SU-DHL-6 (cell line): Measurements from ENCODE around the gene MBP.

Experiments
- EZH2phosphoT487 ChIP-seq: fragments of 200-600 bp; sonication (generic), shearing (Covaris generic); conservative IDR thresholded peaks from 2 replicates; pipeline ENCODE4 v1.6.1; 2018; ENCODE audit warnings: mild to moderate bottlenecking, antibody characterized with exemption, low read length, moderate library complexity, mixed read lengths
- TF ChIP-seq, protein P1 (sequence below): fragments of 200-600 bp; sonication (generic); IDR thresholded peaks from one replicate; pipeline ENCODE4 v1.5.1; 2017; ENCODE audit warnings: antibody characterized with exemption, mild to moderate bottlenecking, low read length, moderate library complexity; ENCODE audit not compliant: insufficient read depth, poor library complexity, severe bottlenecking

DNA sequence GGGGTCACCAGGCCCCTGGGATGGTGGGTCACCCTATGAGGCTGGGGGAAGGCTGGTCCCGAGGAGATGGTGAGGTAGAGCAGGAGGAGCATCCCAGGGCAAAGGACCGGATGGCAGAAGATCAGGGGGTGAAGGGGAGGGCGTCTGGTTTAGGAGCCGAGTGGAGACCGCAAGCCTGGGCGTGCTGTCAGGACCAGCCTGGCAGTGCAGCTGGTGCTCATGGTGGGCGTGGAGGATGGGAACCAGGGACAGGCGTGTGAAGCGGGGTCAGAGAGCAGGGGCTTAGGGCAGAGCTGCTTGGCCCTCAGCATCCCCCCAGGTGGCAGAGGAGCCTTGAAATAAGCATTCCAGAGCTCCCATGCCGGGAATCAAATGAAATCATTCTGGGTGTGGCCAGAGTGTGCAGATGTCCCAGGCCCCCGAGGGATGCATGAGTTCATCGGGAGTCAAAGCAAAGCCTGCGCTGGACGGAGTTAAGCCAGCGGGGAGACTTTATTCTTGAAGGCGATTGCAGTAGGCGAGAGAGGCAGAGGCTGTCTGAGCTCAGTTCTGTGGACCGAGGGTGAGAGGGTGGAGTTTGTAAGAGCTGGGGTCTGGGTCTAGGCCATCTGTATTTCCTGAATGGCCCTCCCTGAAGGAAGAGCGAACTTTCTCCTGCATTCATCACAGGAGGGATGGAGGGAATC, 33.1 kb upstream of the MBP start:
- TF ChIP-seq, protein P1, sequence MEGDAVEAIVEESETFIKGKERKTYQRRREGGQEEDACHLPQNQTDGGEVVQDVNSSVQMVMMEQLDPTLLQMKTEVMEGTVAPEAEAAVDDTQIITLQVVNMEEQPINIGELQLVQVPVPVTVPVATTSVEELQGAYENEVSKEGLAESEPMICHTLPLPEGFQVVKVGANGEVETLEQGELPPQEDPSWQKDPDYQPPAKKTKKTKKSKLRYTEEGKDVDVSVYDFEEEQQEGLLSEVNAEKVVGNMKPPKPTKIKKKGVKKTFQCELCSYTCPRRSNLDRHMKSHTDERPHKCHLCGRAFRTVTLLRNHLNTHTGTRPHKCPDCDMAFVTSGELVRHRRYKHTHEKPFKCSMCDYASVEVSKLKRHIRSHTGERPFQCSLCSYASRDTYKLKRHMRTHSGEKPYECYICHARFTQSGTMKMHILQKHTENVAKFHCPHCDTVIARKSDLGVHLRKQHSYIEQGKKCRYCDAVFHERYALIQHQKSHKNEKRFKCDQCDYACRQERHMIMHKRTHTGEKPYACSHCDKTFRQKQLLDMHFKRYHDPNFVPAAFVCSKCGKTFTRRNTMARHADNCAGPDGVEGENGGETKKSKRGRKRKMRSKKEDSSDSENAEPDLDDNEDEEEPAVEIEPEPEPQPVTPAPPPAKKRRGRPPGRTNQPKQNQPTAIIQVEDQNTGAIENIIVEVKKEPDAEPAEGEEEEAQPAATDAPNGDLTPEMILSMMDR = no peak
- TF ChIP-seq EZH2phosphoT487 = no peak
